GM06990 (cell line): ENCODE measurements around the gene MMP26.

ENCODE experiments used
- DNase-seq: peaks from one replicate; pipeline ENCODE4 v3.0.0-alpha.2; 2011; ENCODE audit not compliant: insufficient read length; ENCODE audit errors: extremely low read depth
- H3K27me3 ChIP-seq: replicated peaks from 2 replicates; pipeline ENCODE4 v1.6.0; 2011; ENCODE audit warnings: low read length; ENCODE audit not compliant: control insufficient read depth, insufficient read depth
- H3K36me3 ChIP-seq: 2 replicates; pipeline ENCODE4 v1.5.1; 2011; ENCODE audit warnings: low read length; ENCODE audit not compliant: control insufficient read depth, insufficient read depth
- H3K4me3 ChIP-seq: replicated peaks from 2 replicates; pipeline ENCODE4 v1.5.1; 2011; ENCODE audit warnings: low read depth, mild to moderate bottlenecking, control low read depth, low read length
- TF ChIP-seq, protein P1 (sequence below): IDR thresholded peaks from 2 replicates; pipeline ENCODE4 v1.5.1; 2011; ENCODE audit warnings: low read length, control low read depth, mild to moderate bottlenecking, inconsistent platforms; ENCODE audit not compliant: insufficient read depth, poor library complexity, severe bottlenecking

MMP26 gene

DNA sequence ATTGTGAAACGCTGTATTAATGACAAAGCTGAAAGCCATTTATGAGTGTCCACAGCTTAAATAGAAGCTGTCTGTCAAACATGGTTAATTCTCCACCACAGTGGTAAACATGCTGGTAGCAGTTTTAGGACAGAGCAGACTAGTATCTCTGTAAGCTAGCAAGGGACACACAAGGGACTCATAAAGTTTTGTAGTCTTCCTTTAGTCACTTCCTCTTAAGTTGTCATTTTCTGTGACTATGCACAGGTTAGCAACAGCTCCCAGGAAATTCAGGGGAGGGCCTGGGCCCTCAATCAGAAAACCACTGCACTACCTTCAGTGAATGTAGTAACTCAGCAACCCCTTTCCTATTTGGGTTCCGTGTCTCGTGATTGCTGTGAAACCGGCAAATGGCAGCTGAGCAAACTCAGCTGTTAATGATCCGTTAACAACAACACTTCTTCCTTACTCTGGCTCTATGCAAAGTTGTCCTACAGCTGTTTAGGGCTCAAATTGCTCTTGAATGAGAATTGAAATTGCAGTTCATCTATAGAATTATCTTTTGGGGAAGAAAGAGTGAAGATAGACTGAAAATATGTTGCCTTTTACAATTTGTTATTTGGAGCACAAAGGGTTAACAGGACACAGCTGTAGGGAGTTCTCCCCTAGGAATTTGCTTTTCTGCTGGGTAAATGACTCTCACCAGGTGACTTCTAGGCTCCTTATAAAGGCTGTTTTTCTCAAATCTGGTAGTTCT, at the start of gene MMP26:
Gene MMP26 (plus strand): TSS at position 731 of the 736 bp plus-strand sequence.
- DNase-seq: no peak
- no peak within 1 kb of the TSS for H3K4me3 ChIP-seq
- TF ChIP-seq, protein P1, sequence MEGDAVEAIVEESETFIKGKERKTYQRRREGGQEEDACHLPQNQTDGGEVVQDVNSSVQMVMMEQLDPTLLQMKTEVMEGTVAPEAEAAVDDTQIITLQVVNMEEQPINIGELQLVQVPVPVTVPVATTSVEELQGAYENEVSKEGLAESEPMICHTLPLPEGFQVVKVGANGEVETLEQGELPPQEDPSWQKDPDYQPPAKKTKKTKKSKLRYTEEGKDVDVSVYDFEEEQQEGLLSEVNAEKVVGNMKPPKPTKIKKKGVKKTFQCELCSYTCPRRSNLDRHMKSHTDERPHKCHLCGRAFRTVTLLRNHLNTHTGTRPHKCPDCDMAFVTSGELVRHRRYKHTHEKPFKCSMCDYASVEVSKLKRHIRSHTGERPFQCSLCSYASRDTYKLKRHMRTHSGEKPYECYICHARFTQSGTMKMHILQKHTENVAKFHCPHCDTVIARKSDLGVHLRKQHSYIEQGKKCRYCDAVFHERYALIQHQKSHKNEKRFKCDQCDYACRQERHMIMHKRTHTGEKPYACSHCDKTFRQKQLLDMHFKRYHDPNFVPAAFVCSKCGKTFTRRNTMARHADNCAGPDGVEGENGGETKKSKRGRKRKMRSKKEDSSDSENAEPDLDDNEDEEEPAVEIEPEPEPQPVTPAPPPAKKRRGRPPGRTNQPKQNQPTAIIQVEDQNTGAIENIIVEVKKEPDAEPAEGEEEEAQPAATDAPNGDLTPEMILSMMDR: no peak
- no peaks in the 10 kb centered on the region for H3K27me3 ChIP-seq
- no peaks in the 10 kb centered on the region for H3K36me3 ChIP-seq

DNA sequence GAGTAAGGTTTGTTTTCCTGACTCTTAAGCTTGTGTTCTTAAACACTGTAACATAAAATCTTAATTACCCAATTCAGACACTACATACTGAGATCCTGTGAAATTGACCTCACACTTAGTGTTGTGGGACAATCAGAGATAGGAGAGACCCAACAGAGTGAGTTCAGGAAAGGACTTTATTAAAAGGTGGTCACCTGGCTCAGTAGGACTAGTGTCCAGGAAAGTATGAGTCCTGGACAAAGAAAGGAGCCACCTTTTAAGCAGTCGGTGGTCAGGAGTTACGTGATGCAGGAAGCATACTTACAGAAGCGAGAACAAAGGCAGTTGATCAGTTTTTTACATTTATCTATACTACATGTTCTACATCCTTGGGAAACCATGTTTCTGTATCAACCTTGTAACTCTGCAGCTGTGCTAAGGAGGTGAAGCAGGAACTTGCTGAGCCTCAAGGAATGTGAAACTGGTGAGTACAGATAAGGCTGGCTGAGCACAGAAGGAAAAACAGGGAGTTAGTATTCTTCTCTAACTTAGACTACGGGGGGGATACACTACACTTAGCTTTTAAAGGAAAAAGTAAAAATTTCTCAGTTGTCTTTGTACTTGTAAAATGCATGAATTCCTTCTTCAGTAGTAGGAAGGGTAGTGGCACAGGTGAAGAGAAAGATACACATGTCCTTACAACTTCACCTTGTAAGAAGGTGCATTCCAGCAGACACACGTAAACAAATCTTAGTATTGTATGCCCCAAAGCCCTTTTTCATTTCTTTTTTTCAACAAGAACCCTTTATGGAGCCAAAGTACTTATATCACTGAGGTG, 45.7 kb upstream of the MMP26 start:
- Histone ChIP-seq H3K4me3 (no peak overlapping the region), H3K27me3 (no peaks in the 10 kb centered on the region), H3K36me3 (no peaks in the 10 kb centered on the region)
- TF ChIP-seq, protein P1: no peak
- DNase-seq: no peak

DNA sequence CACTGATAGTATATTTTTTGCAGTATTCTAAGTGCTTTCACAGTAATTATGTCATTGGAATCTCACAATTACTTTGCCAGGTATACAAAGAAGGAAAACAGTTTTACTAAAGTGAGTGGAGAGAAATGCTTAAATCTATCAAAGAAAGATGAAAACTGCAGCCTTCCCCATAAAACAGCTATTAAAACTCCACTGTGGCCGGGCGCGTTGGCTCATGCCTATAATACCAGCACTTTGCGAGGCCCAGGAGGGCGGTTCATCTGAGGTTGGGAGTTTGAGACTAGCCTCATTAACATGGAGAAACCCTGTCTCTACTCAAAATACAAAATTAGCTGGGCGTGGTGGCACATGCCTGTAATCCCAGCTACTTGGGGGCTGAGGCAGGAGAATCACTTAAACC, 41.7 kb upstream of the MMP26 start:
- Histone ChIP-seq H3K4me3 (no peak overlapping the region), H3K36me3 (no peaks in the 10 kb centered on the region), H3K27me3 (no peaks in the 10 kb centered on the region)
- TF ChIP-seq, protein P1: no peak
- DNase-seq: no peak

DNA sequence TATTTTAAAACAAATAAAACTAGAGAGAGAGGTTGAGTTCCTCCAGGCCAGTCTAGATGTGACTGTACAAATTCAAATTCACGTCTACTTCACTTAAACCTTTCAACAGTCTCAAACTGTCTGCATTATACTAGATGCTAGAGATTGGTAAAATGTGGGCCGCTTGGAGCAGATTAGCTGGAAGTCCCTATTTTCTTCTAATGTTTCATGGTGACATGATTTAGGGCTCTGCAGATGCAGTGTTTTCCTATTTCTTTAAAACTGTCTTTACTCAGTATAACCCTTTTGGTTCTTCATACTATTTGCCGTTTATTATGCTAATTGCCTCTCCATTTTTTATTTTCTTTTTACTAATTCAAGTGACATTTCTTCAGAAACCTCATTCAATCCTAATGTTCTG, 40.4 kb upstream of the MMP26 start:
- TF ChIP-seq, protein P1: no peak
- Histone ChIP-seq H3K27me3 (no peaks in the 10 kb centered on the region), H3K36me3 (no peaks in the 10 kb centered on the region), H3K4me3 (no peak overlapping the region)
- no peak for DNase-seq

DNA sequence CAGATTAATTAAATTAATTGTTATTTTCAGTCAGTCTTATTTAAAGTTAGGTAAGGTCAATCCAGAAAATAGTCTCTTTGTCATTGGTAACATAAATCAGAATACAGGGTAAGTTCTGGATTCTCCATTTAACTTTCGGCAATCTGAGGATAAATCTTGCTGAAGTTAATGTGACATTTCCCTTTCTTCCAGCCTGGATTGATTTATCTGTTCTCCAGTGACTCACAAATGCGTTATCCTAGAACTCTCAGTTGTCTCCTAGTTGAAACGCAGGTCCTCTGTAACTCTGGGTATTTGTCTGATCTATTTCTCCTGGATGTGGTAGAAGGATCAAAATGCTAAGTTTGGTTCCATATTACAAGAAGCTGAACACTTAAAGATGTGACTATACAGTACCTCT, 39.8 kb upstream of the MMP26 start:
- Histone ChIP-seq H3K36me3 (no peaks in the 10 kb centered on the region), H3K27me3 (no peaks in the 10 kb centered on the region), H3K4me3 (no peak overlapping the region)
- DNase-seq: no peak
- TF ChIP-seq, protein P1: no peak
